NCI-H2107 treated with DMSO at 0.1 percent for 48 hours (cell line): ENCODE results near the gene SDK1.

Source experiments
- DNase-seq: peaks from one replicate; lab custom pipeline; 2025; ENCODE audit not compliant: unreplicated experiment; lab: John Stamatoyannopoulos, UW

SDK1 gene

GRCh38 chr7:4028221-4028620, 727.2 kb downstream of the SDK1 start:
- no peak for DNase-seq

GRCh38 chr7:4029941-4030340, 728.9 kb downstream of the SDK1 start:
- no peak for DNase-seq

GRCh38 chr7:4030346-4030950, 729.4 kb downstream of the SDK1 start:
- no peak for DNase-seq

- DNase-seq: no peak
Observed at GRCh38 chr7:4033996-4034395, 732.9 kb downstream of the SDK1 start.

- DNase-seq: no peak
Observed at GRCh38 chr7:4037308-4037707, 736.3 kb downstream of the SDK1 start.

GRCh38 chr7:4037877-4038276, 736.8 kb downstream of the SDK1 start:
- DNase-seq: no peak

- DNase-seq: no peak
Observed at GRCh38 chr7:4040109-4040928, 739.3 kb downstream of the SDK1 start.

- peak; percentile 33 for DNase-seq
Observed at GRCh38 chr7:4042402-4043045, 741.5 kb downstream of the SDK1 start.

GRCh38 chr7:4043988-4044387, 742.9 kb downstream of the SDK1 start:
- no peak for DNase-seq

GRCh38 chr7:4045450-4045849, 744.4 kb downstream of the SDK1 start:
- no peak for DNase-seq

- DNase-seq: no peak
Observed at GRCh38 chr7:4045975-4046374, 744.9 kb downstream of the SDK1 start.

GRCh38 chr7:4048336-4048735, 747.3 kb downstream of the SDK1 start:
- no peak for DNase-seq

- no peak for DNase-seq
Observed at GRCh38 chr7:4049202-4049601, 748.1 kb downstream of the SDK1 start.

- no peak for DNase-seq
Observed at GRCh38 chr7:4050126-4050660, 749.1 kb downstream of the SDK1 start.

- no peak for DNase-seq
Observed at GRCh38 chr7:4051696-4052095, 750.6 kb downstream of the SDK1 start.

GRCh38 chr7:4052130-4052529, 751.1 kb downstream of the SDK1 start:
- DNase-seq: no peak

- DNase-seq: no peak
Observed at GRCh38 chr7:4054158-4054557, 753.1 kb downstream of the SDK1 start.

- no peak for DNase-seq
Observed at GRCh38 chr7:4056552-4057288, 755.7 kb downstream of the SDK1 start.

- no peak for DNase-seq
Observed at GRCh38 chr7:4057289-4057616, 756.2 kb downstream of the SDK1 start.

- no peak for DNase-seq
Observed at GRCh38 chr7:4058158-4058557, 757.1 kb downstream of the SDK1 start.

GRCh38 chr7:4065190-4065589, 764.1 kb downstream of the SDK1 start:
- no peak for DNase-seq
